Measurements from ENCODE around the gene KRTAP1-3.
"Not testable (repeated sequence)": the region's sequence is repeated elsewhere in the genome, so short reads cannot be mapped to it uniquely, and the experiment has no call there.

KRTAP1-3 gene

DNA sequence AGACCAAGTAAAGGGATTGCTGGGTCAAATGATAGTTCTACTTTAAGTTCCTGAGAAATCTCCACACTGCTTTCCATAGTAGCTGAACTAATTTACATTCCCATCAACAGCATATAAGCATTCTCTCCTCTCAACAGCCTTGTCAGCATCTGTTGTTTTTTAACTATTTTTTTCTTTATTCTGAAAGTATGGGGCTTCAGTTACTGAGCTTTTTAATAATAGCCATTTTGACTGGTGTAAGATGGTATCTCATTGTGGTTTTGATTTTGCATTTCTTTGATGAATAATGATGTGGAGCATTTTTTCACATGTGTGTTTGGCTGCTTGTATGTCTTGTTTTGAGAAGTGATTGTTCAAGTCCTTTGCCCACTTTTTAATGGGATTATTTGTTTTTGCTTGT lies 17.9 kb upstream of the KRTAP1-3 start:
- DNase-seq: no peak

DNA sequence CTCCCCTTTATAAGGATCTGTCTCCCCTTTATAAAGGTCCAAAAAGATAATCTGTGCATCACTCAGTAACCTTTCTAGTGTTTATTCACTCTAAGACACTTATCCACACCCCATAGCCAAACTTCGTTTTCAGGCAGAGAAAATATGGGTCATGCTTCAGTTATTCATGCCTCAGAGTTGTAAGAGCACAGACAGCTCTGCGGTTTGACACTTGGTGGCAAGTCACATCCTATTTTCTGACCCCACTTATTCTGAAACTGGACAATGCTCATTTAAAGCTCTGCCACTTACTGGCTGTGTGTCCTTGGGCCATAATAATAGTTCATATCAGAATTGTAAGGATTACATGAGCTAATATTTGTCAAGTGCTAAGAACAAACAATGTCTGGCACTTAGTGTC lies 14.4 kb upstream of the KRTAP1-3 start:
- DNase-seq: no peak

DNA sequence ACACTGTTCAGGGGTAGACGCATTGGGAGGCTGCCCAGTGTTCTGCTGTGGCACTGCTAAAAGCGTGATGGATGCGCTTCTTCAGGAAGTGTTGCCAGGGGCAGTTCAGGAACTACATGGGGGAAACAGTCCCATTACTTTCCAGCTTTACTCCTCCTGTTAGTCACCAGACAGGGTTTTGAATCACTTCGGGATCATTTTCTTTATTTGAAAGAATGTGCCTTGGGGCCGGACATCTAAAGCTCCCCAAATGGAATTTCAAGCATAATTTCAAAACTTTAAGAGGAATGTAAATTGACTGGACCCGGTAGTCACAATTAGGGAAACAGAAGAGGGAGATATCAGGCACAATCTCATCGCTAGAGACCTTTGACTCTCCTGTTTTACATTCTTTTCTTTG lies 13.8 kb upstream of the KRTAP1-3 start:
- no peak for DNase-seq

DNA sequence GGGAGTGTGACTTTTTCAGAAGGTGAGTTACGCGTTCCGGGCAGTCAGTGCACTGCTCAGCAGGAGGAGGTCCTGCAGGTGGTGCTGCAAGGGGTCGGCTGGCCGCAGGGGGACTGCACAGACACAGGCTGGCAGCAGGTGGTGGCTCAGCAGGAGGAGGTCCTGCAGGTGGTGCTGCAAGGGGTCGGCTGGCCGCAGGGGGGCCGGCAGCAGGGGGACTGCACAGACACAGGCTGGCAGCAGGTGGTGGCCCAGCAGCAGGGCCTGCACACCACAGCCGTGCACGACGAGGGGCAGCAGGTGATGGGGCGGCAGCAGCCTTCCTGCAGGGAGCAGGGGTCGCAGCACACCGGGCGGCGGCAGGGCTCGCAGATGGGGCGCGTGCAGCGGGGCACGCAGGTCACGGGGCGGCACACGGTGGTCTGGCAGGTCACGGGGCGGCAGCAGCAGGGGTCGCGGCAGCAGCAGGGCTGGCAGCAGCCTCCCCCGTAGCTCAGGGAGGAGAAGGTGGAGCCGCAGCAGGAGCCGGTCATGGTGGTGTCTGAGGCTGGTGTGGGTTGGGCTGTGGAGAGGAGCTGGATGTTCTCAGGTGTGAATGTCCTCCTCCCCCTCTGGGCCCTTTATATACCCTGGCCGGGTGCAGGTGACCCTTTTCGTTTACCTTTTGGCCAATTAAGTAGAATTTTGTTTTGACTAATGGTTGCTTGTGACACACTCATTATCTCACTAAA lies 12.2 kb upstream of the KRTAP1-3 start, which contains the start of gene KRTAP2-1:
Gene KRTAP2-1, minus strand, starts transcription at position 582 of the 731 bp plus-strand sequence. Its CDS starts 49 bp downstream, at position 533.
- DNase-seq: not testable (repeated sequence)

DNA sequence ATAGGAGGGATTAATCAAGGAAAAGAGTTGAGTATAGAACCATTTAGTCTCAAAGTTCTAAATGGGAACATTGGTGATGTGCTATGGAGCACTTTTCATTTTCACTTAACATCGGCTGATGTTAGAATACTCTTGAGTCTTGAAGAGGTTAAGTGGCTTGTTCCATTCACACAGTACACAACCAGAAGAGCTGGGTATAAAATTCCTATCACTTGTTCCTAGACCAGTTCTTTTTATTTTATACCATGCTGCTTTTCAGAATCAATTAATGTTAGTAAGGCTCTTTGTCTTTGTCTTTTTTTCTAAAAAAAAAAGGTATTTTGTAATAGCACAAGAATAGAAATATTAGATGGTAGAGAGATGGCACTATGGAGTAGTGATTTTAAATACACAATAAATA lies 8.3 kb upstream of the KRTAP1-3 start:
- no peak for DNase-seq

DNA sequence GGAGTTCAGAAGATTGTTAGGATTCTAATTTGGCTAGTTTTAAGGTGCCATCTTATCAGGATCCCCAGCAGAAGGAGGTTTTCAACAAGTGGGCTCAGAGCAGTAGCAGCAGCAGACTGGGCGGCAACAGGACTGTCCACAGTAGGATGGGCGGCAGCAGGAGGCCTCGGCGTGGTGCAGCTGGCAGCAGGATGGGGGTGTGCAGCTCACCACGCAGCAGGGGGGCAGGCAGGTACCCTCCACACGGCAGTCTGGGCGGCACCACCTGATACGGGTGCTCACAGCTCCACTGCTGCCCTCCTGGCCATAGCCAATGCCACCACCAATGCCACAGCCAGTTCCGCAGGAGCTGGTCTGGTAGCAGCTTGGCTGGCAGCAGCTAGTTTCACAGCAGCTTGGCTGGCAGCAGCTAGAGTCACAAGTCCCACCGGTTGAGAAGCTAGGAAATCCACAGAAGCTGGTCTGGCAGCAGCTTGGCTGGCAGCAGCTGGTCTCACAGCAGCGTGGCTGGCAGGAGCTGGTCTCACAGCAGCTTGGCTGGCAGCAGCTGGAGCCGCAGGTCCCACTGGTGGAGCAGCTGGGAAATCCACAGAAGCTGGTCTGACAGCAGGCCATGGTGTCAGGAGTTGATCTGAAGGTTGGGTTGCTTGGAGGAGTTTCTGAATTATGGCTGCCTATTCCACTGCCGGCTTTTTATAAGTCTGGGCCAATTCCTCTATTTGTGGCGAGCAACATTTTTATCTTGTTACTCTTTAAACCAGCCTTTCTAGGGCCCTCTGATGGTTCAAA lies 6.3 kb upstream of the KRTAP1-3 start, which contains the start of gene KRTAP1-1:
Gene KRTAP1-1, minus strand, starts transcription at position 668 of the 789 bp plus-strand sequence. Its CDS starts 53 bp downstream, at position 615.
- not testable (repeated sequence) for DNase-seq

DNA sequence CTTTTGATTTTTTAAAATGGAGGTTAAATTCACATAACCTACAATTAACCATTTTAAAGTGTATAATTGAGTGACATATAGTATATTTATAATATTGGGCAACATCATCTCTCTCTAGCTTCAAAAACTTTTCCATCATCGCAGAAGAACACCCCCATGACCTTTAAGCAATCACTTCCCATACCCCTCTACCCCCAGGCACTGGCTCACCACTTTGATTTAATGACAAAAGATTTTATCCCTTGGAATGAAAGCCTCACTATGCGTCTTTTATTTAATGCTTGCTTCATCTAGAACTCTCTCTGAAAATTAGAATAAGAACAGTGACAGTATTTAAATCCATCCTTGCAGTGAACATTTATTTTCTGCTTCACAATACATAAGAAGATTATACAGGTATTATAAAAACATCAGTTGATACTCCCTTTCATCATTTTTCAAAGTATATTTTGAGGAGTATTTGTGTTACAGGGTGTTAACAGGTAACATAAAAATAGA lies 3.2 kb upstream of the KRTAP1-3 start:
- DNase-seq: no peak

DNA sequence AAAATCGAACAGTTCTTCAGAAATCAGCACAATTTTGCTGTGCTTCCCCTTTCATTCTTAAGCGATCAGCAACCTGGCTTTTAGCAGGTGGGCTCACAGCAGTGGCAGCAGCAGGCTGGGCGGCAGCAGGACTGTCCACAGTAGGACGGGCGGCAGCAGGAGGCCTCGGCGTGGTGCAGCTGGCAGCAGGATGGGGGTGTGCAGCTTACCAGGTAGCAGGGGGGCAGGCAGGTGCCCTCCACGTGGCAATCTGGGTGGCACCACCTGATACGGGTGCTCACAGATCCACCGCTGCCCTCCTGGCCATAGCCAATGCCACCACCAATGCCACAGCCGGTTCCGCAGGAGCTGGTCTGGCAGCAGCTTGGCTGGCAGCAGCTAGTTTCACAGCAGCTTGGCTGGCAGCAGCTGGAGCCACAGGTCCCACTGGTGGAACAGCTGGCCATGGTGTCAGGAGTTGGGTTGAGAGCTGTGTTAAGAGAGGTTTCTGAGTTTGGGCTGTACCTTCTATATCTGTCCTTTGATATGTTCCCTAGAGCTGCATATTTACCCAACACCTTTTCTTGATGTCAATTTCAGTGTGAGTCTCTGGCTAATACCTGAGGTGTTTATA lies 4.9 kb downstream of the KRTAP1-3 start, which contains the start of gene KRTAP1-4:
Gene KRTAP1-4, minus strand, starts transcription at position 563 of the 613 bp plus-strand sequence. Its CDS starts 117 bp downstream, at position 446.
- no peak for DNase-seq

DNA sequence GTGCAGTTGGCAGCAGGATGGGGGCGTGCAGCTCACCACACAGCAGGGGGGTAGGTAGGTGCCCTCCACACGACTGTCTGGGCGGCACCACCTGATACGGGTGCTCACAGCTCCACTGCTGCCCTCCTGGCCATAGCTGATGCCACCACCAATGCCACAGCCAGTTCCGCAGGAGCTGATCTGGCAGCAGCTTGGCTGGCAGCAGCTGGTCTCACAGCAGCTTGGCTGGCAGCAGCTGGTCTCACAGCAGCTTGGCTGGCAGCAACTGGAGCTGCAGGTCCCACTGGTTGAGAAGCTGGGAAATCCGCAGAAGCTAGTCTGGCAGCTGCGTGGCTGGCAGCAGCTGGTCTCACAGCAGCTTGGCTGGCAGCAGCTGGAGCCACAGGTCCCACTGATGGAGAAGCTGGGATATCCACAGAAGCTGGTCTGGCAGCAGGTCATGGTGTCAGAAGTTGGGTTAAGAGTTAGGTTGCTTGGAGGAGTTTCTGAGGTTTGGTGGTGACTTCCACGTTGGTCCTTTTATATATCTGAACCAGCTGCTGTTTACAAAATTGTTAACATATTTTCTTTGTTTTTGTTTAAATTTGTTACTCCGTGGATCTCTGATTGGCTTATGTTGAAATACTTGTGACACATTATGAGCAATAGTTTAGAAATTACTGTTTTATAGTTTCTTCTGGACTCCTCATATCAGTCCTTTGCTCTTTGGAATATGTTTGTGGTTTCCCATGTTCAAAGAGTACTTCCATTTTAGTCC lies 7.8 kb downstream of the KRTAP1-3 start, which contains the start of gene KRTAP1-5:
Gene KRTAP1-5, minus strand, starts transcription at position 494 of the 757 bp plus-strand sequence. Its CDS starts 53 bp downstream, at position 441.
- DNase-seq: no peak

DNA sequence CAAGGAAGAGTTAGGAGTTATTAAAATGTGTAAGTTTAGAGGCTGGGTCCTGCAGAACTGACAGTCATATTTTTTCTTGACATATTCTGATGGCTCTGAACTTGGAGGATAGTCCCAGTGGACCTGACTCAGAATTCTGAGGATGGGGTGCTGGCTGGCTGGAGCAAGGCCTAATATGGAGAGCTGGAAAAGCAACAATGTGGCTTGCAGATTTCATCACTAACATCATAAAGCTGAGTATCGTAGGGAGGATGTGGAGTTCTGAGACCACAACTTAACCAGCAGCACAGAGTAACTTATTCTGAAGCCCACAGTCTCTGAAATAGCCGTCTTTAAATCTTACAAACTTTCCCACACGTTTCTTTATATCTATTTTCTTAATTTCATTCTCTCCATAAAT lies 10.0 kb downstream of the KRTAP1-3 start:
- DNase-seq: no peak

DNA sequence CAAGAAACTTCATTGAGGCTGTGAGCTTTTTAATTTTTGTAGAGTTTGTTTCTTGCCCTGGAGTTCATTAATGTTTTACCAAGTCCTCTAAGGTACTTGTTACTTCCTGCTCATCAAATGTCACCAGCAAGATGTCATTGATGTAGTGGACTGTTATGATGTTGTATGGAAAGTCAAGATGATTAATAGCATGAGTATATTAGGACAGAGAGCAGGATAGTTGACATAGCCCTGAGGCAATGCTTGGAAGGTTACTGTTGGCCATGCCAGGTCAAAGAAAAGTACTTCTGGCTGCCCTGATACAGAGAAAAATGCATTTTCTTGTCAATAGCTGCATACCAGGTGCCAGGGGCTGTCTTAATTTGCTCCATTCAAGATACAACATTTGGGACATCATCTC lies 14.3 kb downstream of the KRTAP1-3 start:
- no peak for DNase-seq

DNA sequence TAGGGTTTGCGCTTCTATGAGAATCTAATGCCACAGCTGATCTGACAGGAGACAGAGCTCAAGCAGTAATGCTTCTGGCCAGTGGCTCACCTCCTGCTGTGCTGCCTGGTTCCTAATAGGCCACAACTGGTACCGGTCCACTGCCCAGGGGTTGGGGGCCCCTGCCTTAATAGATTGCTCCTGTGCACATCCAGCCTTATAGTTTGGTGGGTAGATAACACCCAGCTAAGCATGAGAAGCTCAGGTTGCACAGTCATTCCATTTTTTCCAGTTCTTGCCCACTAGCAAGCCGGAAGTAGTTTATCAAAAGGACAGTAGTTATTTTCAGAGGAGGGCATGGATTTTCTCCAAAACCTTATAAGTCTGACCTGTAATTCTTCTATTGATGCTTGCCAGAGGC lies 15.3 kb downstream of the KRTAP1-3 start:
- no peak for DNase-seq

DNA sequence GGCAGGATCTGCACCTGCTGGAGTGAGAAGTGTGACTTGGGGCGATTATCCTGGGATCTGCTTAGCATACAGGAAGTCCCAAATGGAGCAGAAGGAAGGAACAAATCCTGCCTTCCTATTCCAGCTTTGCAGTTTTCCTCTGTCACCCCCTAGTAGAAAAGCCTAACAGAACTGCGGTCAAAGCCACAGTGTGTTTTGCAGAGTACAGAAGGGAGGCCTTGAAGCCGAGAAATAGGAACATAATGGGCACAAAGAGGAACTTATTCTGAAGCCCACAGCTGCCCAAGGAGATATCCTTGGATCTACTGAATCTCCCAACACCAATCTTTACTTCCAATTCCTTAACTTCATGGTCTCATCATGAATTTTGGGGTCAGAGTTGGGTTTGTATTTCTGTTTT lies 16.1 kb downstream of the KRTAP1-3 start:
- DNase-seq: no peak

DNA sequence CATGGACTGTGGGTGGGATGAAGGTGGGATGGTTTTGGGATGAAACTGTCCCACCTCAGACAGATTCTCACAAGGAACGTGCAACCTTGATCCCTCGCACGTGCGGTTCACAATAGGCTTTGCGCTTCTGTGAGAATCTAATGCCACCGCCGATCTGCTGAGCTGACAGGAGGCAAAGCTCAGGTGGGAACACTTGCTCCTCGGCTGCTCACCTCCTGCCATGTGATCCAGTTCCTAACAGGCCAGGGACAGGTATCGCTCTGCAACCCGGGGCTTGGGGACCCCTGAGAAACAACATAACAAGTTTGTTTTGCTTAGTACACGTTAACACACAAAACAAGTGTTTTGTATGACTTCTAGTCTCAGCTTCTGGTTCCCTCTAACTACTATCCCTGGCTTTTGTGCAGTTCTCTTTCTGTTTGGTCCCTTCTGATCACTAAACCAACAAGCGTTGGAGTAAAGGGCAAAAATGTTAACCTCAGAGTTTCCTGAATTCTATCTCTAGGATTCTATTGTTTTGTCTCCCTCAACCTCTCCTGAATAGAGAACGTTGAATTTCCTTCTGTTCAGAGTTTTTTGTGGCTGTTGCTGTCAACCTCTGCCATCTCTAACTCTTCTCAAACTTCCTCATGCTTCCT lies 18.0 kb downstream of the KRTAP1-3 start:
- no peak for DNase-seq

DNA sequence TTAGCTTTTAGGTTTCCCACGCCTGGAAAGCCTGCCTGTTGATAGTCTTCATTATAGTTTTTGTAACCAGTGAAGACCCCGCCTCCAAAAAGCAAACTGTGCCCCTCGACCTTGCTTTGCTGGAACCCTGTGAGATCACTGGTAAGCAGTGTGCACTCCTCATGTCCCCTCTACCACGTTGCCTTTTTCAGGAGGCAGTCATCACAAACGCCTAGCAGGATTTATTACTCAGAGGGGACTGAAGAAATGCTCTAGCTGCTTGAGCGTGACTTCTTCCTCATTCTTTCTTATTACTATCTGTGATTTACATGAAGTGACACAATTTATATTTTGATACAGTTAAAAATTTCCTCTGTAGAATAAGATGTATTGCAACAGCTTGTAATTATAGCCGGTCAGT lies 19.2 kb downstream of the KRTAP1-3 start:
- DNase-seq: no peak

DNA sequence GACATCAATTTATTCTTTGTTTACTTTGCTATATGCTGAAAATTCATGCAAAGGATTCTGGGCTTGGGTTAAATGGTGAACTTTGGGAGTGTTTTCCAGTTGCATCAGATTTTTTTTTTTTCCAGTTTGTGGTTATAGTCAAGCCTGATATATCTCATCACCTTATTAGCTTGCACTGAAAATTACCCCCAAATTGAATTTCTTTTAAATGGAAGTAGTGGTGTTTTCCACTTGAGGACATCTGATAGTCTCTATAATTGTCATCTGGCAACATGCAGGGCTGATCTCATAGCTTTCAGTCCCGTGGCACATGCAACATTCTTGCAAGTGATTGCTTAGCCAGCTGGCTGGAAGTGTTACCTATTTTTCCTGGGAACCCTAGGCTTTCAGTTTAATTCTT lies 21.1 kb downstream of the KRTAP1-3 start:
- DNase-seq: no peak

DNA sequence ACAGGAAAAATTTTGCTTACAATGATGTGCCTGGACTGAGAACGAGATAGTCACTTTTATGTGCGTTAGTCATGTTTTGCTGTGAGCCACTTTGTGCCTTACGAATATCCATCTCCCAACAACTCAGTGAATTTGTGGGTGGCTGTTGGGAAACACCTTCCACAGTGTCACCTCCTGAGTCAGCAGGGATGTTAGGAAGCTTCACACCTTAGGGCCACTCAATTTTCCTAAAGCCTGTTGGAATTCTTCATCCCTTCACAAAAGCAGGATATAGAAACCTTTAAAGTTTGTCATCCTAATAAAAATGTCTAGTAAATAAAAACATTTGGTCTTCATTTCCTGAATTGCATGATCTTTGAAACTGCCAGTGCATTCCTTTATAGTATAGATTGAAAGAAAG lies 21.5 kb downstream of the KRTAP1-3 start:
- DNase-seq: no peak

DNA sequence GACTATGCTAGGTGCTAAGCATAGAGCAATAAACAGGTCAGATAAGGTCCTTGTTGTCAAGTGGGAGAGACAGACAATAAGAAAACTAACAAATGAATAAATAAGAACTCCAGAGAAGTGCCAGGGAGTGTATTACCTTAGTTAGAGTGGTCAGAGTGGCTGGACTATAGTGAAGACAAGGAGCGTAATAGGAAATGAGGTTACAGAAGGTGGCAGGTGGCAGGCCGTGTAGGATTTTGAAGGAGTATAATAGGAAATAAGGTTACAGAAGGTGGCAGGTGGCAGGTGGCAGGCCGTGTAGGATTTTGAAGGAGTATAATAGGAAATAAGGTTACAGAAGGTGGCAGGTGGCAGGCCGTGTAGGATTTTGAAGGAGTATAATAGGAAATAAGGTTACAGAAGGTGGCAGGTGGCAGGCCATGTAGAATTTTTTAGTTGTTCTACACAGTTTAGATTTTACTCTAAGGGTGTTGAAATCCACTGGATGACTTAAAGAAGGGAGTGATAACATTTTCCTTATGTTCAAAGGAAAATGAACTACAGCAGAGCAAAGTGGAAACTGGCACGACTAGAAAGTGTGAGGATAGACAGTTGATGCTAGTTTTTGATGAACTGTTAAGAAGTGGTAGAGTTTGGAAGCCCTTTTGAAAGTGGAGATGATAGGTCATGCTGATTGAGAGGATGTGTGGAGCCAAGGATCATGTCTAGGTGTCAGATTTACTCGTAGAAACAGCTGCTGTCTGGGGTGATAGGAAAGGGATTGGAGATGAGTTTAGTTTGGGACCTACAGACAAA lies 22.2 kb downstream of the KRTAP1-3 start:
- no peak for DNase-seq

DNA sequence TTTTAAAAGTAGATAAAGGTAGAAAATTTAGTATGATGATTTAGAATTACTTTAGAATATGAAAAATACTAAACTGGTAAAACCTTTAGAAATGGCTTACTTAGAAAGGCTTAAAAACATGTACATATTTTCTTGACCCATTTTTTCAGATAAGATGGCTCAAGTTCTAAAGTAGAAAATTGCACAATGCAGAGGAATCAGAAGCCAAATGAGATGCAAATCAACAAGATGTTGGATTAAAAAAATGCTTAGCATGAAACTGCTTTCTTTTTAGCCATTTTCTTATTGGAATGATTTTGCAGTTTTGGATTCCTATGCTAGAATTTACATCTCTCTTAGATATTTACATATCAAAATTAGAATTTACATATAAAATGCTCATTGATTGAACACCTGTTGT lies 24.2 kb downstream of the KRTAP1-3 start:
- DNase-seq: no peak

DNA sequence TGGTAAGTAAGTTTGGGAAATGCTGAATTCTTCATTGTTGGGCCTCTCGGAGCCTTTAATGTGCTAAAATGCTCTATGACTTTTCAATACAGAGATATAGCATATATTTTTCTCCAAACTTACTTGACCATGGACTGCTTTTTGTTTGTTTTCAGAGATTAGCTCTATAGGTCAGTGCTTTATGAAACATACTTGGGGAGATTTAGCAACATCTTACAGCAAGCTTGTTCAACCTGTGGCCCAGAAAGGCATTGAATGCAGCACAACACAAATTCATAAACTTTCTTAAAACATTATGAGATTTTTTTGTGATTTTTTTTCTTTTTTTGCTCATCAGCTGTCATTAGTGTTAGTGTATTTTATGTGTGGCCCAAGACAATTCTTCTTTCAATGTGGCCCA lies 24.7 kb downstream of the KRTAP1-3 start:
- DNase-seq: no peak

DNA sequence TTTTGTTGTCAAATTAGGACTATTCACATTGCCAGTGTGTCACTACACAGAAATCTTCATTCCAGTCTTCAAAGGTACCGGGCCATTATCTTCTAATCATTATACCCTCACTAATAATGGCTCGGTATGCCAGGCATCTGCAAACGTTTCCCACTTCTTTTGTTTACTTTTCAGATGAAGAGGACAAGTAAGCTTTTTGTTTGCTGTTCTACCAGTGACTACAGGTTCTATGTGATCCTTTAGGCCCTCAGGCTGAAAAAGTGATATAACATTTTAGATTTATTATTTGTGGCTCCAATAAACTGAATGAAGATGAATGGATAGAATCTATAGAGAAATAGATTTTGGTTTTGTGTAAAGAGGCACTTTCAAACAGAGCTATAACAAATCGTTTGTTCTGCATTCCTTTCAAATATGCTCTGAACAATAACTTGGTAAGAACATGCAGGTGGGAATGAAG lies 25.3 kb downstream of the KRTAP1-3 start:
- DNase-seq: no peak

All from NCI-H2171 treated with DMSO at 0.1 percent for 48 hours (cell line).